Activated CD8-positive, alpha-beta memory T cell treated with anti-CD3 and anti-CD28 coated beads, Interleukin-2, amount 50 U/mL, for 24 hours (primary cell): ENCODE data around the gene SETMAR.
A peak's percentile ranks its signal among the peaks of the same experiment; 100 is the strongest.
"Not testable (repeated sequence)": the region's sequence is repeated elsewhere in the genome, so short reads cannot be mapped to it uniquely, and the experiment has no call there.

Experiments
- DNase-seq: peaks from one replicate; pipeline ENCODE4 v3.0.0-alpha.2; 2020; ENCODE audit errors: extremely low read depth

SETMAR gene

DNA sequence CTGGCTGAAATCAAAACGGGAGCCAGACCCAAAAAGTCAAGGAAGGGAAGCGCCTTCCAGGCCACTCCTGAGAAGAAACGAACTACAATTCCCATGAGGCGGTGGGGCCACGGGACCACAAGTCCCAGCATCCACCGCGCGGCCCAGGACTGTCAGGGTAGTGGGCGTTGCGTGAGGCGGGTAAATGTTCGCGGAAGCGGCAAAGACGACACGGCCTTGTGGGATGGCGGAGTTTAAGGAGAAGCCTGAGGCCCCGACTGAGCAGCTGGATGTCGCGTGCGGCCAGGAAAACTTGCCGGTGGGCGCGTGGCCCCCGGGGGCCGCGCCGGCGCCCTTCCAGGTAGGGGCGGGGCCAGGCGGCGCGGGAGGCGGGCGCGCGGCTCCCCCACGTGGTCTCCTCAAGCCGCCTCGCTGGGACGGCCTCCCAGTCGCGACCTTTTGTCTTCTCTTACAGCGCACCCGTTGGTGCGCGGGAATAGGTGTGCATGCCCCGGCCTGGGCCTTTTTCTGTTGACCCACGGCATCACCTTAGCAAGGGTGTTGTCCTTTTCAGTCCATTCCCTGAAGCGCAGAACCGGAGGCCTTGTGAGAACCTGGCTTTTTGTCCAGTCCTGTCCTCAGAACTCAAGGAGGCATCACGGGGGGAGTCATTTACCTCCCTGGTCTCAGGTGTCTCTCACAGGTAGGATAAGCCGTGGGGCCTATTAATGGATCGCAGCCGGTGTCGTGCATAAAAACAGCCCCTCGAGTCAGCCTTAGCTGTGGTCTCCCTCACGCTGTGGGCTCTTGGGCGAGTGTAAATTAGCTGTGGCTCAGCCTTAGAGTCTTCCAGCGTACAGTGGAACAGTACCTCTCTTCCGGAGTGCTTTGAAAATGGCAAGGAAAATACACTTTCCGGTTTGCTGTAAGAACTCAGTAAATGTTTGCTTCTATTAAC lies at the start of gene SETMAR:
TSS of gene SETMAR (plus strand) at position 183 of the 937 bp plus-strand sequence. CDS start at position 185, 2 bp downstream.
- peak; percentile 63 for DNase-seq

DNA sequence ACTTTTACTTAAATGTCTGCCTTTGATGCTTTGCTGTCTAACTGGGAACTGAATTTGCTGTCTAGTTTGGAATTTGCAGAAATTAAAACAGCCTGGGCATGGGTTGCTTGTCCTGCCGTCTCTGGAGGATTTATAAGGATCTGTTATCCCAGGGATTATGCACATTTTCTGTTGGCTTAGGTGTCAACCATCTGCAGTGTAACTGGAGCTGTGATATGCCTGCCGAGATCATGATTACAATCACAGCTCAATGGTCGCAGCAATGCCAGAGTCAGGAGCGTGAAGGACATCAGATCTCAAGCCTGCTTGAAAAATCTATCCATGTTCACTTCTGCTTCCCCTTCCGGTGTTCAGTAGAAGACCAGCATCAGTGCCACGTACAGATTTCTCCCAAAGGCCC lies 41.8 kb upstream of the SETMAR start:
- no peak for DNase-seq

DNA sequence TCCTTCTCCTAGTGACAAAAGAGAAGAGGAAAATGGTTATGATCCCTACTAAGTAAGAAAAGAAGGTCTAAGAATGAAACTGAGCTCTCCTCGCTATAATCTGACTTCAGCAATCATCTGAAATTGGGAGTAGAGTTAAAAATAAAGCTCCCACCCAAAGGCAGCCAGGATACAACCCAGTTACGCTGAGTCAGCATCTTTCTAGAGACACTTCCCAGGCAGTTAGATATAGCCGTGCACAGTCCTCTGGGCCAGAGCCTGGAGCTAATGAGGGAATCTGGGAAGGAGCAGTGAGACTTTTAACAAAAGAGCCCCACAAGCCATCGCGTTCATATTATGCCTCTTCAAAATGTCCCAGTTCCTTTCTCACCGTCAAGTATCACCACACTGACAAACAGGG lies 39.1 kb upstream of the SETMAR start:
- DNase-seq: no peak

DNA sequence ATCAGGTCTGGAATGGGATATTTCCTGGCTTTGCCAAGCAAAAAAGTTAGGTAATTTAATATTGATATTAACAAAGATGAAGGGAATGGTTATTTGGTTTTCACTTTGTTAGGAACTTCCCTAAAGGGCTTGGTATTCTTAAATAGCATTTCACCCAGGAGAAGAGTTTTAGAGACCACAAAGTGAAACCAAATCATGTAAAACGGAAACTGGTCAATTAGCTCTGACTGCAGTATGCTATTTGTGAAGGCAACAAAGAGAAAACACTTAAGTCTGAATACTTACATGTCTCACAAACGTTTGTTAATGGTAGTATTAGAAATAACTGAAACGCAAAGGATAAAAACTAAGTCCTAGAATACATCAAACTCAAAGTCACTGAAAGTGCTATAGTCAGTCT lies 32.4 kb upstream of the SETMAR start:
- no peak for DNase-seq

DNA sequence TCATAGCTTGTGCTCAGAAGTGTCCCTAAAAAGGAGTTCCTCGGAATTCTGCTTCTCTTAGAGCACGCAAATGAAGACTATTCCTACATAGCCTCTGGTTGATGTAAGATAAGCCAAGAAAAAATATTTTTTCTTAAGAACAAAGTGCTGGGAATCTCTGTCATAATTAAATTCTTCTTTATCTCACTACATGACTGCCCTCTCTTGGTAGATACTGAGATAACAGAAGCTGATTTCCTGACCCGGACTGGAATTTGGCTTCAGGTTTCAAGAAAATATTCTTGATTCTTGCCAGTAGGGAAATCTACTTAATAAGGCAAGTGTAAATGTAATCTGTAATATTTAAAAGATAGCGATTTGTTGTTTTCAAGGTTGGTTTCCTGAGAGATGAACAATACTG lies 31.3 kb upstream of the SETMAR start:
- DNase-seq: no peak

DNA sequence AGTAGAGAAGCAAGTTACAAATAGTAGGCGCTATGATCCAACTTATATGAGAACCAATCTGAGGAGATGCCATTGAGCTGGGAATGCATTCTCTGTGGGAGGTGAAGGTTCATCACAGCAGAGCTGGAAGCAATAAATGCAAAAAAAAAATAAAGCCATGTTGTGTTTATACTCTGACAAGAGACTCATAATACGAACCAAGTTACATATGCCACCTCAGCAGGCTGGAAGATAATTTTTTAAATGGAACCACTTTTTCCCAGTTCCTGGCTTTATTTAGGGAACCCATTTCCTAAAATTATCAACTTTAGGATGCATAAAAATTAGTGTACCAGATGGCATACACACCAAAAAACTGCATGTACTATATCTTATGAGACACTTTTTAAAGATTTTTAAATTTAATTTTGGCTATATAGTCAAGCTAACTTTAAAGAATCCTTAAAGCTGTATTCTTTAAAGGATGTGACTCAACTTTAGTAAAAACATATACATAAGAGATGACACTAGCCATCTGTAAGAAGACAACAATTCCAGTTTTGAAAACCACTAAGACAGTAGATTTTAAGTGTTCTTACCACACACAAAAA lies 23.6 kb upstream of the SETMAR start:
- no peak for DNase-seq

DNA sequence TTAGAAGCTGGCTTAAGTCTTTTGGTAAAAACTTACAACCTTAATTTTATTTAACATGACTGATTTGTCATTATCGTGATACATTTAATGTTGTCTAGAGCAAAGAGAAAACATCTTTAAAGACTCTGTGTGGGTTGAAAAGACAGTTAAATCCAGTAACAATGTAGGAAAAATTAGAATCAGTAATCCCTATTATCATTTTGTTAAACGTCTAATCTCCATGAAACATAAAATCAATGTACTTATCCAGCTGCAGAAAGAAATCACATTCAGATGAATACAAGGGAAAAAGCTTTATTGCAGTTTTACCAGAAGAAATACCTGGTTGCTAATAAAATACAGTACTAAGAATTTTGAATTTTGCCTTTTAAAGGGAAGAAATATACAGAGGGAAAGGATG lies 21.2 kb upstream of the SETMAR start:
- DNase-seq: no peak

DNA sequence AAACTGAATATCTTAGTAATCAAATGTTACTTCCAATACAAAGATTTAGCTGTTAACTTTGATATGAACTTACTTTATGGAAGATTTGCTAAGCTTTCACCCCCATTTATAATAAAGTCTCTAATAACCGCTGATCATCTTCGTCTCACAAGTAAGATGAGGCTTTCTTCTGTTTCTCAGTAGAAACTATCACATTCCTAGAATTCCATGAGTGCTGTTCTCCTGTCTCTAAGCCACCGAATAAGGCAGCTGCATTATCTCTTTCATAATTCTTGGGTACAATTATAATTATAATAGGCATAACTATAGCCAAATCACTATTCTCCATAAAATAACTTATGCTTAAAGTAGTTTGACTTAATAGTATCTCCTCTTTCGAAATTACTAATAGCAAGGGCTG lies 18.3 kb upstream of the SETMAR start:
- no peak for DNase-seq

DNA sequence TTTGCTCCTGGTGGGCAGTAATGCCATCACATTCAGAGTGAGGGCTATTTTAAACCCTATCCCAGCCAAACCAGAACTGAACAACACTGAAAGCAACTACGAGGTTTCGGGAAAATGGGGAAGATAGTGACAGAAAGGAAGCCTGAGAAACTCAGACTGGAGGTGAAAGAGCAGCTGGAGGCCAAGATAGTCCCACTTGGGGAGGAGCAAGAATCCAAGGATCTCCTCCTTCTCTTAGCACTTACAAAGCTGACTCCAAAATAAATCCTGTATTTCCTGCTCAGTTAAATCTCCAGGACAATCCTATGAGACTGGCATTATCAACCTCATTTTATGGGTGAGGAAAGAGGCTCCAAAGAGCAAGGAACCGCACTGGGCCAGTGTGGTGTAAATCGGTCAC lies 14.1 kb upstream of the SETMAR start:
- no peak for DNase-seq

DNA sequence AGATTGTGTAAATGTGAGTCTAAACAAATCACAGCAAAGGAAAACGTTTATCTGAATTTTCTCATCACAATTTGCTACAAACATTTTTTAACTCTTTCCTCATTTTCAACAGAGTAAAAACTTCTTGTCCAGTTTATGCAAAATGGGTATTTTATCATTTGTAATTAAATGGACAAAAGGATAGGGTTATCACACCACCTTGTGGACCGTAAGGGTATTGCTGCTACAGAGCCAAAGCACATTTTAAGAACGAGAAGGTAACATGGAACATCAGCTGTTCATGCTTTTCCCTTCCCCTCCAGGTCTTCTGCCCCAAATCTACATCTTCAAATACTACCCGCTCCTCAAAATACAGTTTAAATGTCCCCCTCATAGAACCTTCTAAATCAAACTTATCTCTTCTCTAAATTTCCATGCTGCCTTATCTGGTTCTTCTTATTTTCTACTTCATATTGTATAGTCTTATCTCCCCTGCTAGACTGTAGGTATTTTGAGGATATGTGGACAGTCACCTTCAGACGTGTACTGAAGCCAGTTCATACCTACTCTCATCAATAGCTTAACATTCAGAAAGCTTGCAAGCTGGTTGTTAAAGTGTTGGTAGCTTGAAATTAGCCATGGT lies 12.8 kb upstream of the SETMAR start:
- DNase-seq: no peak

DNA sequence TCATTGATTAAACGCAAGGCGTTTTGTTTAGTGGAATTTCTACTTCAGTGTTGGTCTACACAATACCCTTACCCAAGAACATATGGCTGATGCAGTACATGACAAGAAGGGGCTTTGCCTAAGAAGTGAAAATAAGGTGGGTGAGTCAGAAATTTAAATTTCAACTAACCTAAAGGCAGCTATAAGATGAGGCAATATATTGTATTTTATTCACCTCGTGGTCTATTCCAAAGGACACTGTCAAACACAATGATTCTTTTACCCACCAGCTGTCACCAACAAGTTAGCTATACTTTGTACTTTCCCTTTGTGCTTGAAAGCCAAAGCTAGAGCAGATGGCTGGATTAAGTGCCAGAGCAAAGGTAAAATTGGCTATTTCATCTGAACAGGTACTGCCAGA lies 10.9 kb upstream of the SETMAR start:
- no peak for DNase-seq

DNA sequence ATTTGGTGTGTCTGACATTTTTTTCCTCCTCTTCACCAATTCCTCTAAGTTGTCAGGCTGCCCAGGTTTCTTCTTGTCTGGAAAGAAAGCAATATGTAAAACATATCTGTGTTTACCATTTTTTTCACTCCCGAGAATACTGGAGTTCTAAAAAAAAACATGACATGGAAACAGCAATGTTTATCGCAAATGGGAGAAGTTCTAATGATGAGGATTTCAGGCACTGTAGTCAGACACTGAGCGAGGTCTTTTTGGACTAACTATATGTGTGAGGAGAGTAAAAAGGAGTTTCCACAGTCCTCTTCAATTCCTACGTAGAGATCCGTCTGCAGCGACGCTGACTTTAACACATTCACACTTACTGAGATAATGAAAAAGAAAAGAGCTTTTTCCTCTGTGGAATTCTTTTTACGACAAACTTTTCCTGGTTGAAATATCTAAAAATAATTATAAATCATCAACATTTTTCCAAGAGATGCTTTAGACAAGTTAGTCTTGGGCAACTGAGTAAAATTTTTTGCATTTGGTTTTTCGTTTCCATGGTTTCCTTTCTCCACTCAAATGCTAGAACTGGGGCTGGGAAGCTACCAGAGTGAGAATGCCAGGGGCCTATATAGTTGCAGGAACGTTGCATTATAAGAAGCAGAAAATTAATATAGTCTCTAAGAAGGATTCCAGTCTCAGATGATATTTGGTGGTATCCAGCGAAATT lies 8.4 kb upstream of the SETMAR start:
- no peak for DNase-seq

DNA sequence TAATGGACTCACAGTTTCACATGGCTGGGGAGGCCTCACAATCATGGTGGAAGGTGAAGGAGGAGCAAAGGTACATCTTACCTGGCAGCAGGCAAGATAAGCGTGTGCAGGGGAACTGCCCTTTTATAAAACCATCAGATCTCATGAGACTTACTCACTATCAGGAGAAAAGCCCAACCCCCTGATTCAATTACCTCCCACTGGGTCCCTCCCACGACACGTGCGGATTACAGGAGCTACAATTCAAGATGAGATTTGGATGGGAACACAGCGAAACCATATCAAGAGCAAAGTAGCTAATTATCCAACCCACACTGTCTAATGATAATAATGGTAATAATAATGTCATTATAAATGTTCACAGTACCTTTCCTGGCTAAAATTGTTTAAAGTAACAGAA lies 6.7 kb upstream of the SETMAR start:
- DNase-seq: not testable (repeated sequence)

DNA sequence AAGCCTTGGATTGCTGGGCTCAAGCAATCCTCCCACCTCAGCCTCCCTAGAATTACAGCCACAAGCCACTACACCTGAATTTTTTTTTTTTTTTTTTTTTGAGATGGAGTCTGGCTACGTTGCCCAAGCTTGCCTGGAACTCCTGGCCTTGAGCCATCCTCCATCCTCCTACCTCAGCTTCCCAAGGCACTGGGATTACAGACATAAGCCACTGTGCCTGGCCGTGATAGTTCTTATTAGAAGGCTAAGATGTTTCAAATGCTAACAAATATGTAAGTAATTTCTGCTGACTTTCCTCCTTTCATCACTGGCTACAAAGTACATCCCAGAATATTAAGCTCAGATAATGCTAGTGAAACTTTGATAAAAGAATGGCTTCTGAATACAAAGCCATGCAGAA lies 5.7 kb upstream of the SETMAR start:
- DNase-seq: no peak

DNA sequence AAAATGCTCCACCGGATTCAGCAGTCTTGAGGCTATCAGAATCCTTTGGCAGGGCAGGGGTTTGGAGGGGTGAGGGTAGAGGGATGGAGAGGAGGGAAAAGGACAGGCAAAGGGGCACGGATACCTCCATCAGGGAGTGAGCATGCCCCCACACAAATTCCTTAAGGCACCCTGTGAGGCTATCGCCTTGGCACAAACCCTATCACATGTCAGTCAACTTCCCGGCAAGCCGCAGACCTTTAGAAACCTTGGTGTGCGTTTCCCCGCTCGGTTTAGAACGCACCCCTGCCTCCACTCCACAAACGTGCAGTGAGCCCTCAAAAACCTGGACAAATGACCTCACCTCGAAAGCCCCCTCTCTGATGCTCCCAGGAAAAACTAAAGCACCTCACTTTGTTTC lies 422 bp upstream of the SETMAR start:
- no peak for DNase-seq

DNA sequence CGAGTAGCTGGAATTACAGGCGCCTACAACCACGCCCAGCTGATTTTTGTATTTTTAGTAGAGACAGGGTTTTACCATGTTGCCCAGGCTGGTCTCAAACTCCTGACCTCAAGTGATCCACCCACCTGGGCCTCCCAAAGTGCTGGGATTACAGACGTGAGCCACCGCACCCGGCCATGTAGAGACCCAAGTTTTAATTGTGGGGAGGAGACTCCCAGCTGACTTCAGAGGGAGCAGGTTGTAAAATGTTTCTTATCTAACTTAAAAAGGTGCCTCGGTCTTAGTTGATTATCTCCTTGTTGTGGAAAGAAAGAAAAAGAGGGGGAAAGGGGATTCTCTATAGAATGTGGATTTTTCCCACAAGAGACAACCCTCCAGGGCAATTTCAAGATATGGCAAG lies 2.0 kb downstream of the SETMAR start:
- not testable (repeated sequence) for DNase-seq

DNA sequence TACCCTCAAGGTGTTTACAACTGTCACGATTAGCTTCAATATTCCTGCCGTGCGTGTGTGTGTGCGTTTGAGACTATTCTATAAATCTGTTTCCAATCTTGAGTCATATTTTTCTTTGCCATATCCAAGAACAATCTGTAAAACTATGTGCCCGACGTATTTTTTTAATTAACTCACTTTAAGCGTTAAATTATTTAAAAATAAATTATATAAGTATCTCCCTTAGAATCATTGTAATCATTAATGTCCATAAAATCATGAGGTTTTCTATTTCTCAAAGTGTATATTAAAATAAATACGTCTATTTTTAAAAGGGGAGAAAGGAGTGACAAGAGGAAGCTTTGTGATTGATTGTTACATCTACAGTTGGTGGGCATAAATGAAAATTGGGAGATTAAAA lies 2.9 kb downstream of the SETMAR start:
- no peak for DNase-seq

DNA sequence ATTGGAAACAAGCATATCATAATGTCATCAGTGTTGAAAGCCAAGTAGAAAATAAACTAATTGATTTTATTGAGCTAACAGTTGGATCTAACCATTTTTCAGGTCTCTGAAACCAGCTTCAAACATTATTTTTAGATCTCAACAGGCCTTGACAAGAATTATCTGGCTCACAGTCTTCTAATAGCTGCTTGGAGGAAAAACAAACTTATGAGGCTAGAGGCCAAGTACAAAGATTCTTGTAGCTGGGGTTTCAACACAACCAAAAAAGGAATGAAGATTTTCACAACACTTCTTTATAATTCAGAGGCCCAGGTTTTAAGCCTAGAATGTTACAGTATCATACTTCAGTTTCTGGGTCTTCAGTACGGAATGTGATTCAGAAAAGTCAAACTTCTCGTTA lies 3.7 kb downstream of the SETMAR start:
- DNase-seq: no peak

DNA sequence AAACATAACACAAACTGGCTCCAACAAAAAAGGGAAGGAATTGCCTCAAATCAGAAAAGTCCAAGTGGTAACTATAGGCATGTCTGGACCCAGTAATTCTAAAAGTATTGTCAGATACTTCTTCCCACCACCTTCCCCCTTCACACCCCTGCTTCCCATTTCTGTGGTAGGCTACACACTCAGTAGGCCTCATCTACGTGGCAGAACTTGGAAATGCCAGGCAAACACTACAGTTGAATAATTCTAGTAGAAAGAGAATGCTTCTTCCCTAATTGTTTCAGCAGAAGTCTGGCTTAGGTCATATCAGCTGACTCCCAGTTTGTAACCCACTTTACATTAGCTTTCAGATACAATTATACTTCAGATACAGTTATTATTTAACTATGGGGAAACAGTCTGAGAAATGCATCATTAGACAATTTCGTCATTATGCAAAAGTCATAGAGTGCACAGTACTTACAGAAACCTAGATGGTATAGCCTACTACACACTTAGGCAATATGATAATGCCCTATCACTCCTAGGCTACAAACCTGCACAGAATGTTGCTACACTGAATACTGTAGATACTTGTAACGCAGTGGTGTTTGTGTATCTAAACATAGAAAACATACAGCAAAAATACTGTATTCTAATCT lies 6.4 kb downstream of the SETMAR start:
- no peak for DNase-seq

DNA sequence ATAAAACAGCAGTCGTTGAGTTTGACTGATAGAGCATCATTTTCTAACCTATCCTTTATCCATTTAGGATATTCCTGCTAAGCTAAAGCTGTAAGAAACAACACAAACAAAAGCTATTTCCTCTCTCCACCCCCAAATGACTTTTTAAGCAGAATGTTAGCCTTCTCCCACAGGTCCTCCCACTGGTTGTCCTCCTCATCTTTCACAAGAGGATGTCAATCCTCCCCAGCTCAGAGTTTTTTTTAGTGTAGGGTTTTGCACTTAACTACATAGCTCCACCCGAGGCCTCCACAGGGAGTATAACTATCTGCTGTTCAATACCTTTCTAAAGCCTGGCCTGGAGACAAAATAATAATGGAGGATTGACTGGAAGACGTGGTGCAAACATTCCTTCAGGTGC lies 7.8 kb downstream of the SETMAR start:
- DNase-seq: no peak

DNA sequence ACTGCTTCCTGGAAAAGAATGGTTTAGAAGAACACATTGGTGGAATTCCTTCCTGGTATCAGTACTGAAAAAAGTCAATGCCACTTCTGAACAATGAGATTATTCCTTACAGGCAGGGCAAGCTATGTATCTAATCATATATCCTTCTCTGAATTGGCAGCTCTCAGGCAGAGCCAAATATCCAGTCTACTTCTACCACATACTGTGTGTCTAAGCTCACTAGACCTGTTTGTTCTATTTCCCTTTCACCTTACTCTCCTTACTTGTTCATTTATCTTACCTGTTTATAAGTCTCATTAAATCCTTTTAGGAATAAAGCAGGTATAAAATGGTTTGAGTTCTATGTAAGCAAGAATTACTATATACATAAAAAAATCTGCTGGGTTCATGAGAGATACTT lies 8.3 kb downstream of the SETMAR start:
- DNase-seq: no peak
